ENCODE measurements around the gene FAM186B.
"Not testable (repeated sequence)": the region's sequence is repeated elsewhere in the genome, so short reads cannot be mapped to it uniquely, and the experiment has no call there.

FAM186B gene

GRCh38 chr12:49605539-49605938, at the start of gene FAM186B:
Gene FAM186B (minus strand): TSS chr12:49605639. CDS start chr12:49605477, 162 bp downstream.
- DNase-seq, result not testable (repeated sequence)

GRCh38 chr12:49654715-49655114, 49.3 kb upstream of the FAM186B start:
- no peak for DNase-seq

GRCh38 chr12:49652921-49653520, 47.6 kb upstream of the FAM186B start:
- DNase-seq, result no peak

GRCh38 chr12:49651855-49652254, 46.4 kb upstream of the FAM186B start:
- no peak for DNase-seq

- no peak for DNase-seq
These were observed 44.5 kb upstream of the FAM186B start for GRCh38 chr12:49649892-49650291.

- DNase-seq, result no peak
These were observed 44.0 kb upstream of the FAM186B start for GRCh38 chr12:49649445-49649844.

- DNase-seq, result no peak
These were observed 43.2 kb upstream of the FAM186B start for GRCh38 chr12:49648712-49649003.

GRCh38 chr12:49647827-49648711, 42.6 kb upstream of the FAM186B start:
- DNase-seq, result no peak

GRCh38 chr12:49646871-49647654, 41.6 kb upstream of the FAM186B start:
- DNase-seq, result no peak

GRCh38 chr12:49646331-49646830, 40.9 kb upstream of the FAM186B start:
- no peak for DNase-seq

- no peak for DNase-seq
These were observed 40.0 kb upstream of the FAM186B start for GRCh38 chr12:49645146-49646039.

GRCh38 chr12:49644620-49644994, 39.2 kb upstream of the FAM186B start:
- DNase-seq, result peak; percentile 59

- no peak for DNase-seq
These were observed 38.7 kb upstream of the FAM186B start for GRCh38 chr12:49643961-49644619.

GRCh38 chr12:49643135-49643534, 37.7 kb upstream of the FAM186B start:
- DNase-seq, result no peak

GRCh38 chr12:49642370-49642802, 36.9 kb upstream of the FAM186B start:
- no peak for DNase-seq

GRCh38 chr12:49641748-49642369, 36.4 kb upstream of the FAM186B start:
- DNase-seq, result no peak

GRCh38 chr12:49636979-49637755, 31.7 kb upstream of the FAM186B start:
- DNase-seq, result peak; percentile 29

- no peak for DNase-seq
These were observed 31.1 kb upstream of the FAM186B start for GRCh38 chr12:49636574-49636973.

- no peak for DNase-seq
These were observed 30.2 kb upstream of the FAM186B start for GRCh38 chr12:49635656-49636055.

- no peak for DNase-seq
These were observed 29.6 kb upstream of the FAM186B start for GRCh38 chr12:49635036-49635435.
